AG04449 (cell line): Measurements from ENCODE around the gene HRH4.

Source experiments
- CTCF ChIA-PET: fragments of 350-600 bp; formaldehyde crosslinking; extraction: SDS; loops from one replicate; lab custom pipeline; 2021; ENCODE audit warnings: antibody characterized with exemption; lab: Yijun Ruan, JAX
- POLR2A ChIA-PET: fragments of 400-600, 350-600 bp; formaldehyde crosslinking; extraction: SDS; loops from one replicate; lab custom pipeline; 2020; ENCODE audit warnings: antibody characterized with exemption, inconsistent platforms; lab: Yijun Ruan, JAX
- DNase-seq: peaks from one replicate; pipeline ENCODE4 v3.0.0-alpha.2; 2010; ENCODE audit warnings: low read depth, low spot score
- H3K4me3 ChIP-seq: 2 replicates; pipeline ENCODE4 v1.5.1; 2011; ENCODE audit warnings: low read depth, mild to moderate bottlenecking, control low read depth, low read length
- CTCF ChIP-seq: IDR thresholded peaks from one replicate; pipeline ENCODE4 v1.5.1; 2011; ENCODE audit warnings: mild to moderate bottlenecking, moderate library complexity, low read length, control low read depth, inconsistent platforms; ENCODE audit not compliant: insufficient read depth; ENCODE audit errors: missing control alignments

Gene HRH4

DNA sequence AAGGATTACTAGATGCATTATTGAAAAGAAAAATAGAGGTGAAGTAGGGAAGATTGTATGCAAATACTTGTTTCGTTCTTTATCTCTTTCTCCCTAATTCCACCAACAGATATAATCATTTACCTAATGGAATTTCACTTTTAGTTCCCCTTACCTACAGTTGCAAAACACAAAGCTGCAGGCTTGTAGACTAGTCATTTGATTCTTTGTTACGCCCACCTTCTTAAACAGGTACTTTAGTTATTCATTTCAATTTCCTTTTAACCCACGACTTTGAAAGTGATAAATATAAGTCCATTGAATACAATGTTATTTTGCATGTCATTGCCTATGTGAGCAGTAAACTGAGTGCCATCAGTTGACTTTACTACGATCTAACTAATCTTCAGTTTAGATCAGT, 3.9 kb upstream of the HRH4 start:
- DNase-seq, result no peak
- no peak for TF ChIP-seq CTCF
- no peak overlapping the region for H3K4me3 ChIP-seq
- POLR2A ChIA-PET, result no interaction called here
- CTCF ChIA-PET, result no interaction called here

DNA sequence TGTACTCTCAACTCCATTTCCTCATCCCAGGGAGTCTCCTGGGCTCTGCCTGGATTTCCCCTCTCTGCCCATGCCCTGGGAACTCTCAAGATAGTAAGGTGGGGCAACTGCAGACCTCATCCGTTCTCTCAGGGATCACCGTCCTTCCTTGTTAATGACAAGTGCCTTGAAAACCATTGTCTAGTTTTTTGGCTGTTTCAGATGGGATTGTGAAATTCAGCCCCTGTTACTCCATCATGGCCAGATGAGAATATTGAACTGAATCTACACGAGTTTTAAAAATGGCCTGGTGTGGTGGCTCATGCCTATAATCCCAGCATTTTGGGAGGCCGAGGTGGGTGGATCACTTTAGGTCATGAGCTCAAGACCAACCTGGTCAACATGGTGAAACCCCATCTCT, 665 bp upstream of the HRH4 start:
- H3K4me3 ChIP-seq, result no peak overlapping the region
- TF ChIP-seq CTCF, result no peak
- CTCF ChIA-PET, result interaction anchor here (4.4 kb wide), 1 partner anchor 28 kb away, joined by 26 read pairs; no protein-coding TSS in a partner anchor
- POLR2A ChIA-PET, result no interaction called here
- DNase-seq, result no peak

- no peak overlapping the region for H3K4me3 ChIP-seq
- DNase-seq, result no peak
- no peak for TF ChIP-seq CTCF
- ChIA-PET CTCF (interaction anchor here (1.1 to 4.4 kb wide), 5 partner anchors 14 to 102 kb away, joined by 3 to 26 read pairs (median 4); no protein-coding TSS in a partner anchor), POLR2A (no interaction called here)
Measured at GRCh38 chr18:24461996-24462395, 1.6 kb downstream of the HRH4 start.

DNA sequence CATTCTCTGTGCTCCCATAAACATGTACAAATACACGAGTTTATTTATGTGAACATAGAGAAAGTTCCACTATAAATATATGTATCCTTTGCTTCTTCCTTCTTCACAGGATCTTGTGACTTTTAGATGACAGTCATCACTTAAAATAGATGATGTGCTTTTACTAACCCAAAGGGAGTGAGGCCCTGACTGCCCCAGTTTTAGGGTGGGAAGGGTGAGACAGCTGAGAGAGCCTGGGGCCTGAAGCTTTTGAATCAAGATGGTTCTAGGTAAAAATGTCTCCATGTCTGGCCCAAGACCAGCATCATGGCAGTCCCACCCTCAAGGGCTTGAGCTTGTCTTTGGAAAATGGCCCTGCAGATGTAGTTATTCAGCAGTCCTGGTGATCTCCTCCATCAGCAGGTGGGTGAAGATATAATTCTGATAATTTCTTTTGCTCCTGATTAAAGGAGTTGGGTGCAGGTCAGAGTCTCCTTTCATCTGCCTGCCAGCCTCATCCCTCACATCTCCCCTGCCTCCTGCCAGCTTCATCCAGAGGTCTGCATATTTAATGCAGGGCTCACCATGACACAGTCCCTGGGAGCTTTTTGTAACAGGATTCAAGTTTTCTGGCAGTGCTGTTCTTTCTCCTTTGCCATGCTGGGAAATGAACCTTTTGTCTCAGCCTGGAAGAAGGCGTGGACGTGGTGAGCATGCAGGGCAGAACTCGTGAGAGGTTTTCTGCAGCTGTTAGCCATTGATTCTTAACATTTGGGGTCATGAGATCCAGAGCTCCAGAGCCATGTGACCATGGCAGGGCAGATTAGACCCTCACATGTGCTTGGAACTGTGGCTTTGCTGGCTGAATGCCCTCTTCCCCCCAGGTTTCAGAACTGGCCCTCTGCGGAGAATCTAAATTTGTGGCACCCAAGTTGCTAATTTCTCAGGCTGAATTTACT, 2.7 kb downstream of the HRH4 start:
- TF ChIP-seq CTCF, result no peak
- ChIA-PET CTCF (interaction anchor here (1.0 to 2.7 kb wide), 6 partner anchors 15 to 103 kb away, joined by 3 to 8 read pairs (median 4); no protein-coding TSS in a partner anchor), POLR2A (no interaction called here)
- H3K4me3 ChIP-seq, result no peak overlapping the region
- no peak for DNase-seq

- no peak overlapping the region for H3K4me3 ChIP-seq
- TF ChIP-seq CTCF, result no peak
- CTCF ChIA-PET, result interaction anchor here (1.3 to 2.1 kb wide), 3 partner anchors 19 to 24 kb away, joined by 4 to 8 read pairs (median 7); no protein-coding TSS in a partner anchor
- no peak for DNase-seq
- POLR2A ChIA-PET, result no interaction called here
Measured at GRCh38 chr18:24465486-24465885, 5.0 kb downstream of the HRH4 start.

GRCh38 chr18:24466771-24467170, 6.3 kb downstream of the HRH4 start:
- DNase-seq, result no peak
- no peak for TF ChIP-seq CTCF
- no peak overlapping the region for H3K4me3 ChIP-seq
- CTCF ChIA-PET, result interaction anchor here (1.1 to 1.9 kb wide), 2 partner anchors 19 to 21 kb away, joined by 4 to 8 read pairs; no protein-coding TSS in a partner anchor
- POLR2A ChIA-PET, result no interaction called here
